ENCODE data around the gene RTP3. TPM values are rescaled to one million over a fixed set of nuclear protein-coding genes. Genes with fewer than 3 reads are reported as not detected.
"Not testable (repeated sequence)": the region's sequence is repeated elsewhere in the genome, so short reads cannot be mapped to it uniquely, and the experiment has no call there.

The RTP3 gene
- total and polyA plus RNA-seq, 12 donors, result not detected

- Histone ChIP-seq H3K9me3 (no peaks in the 10 kb centered on the region), H3K4me3 (no peak overlapping the region), H3K36me3 (peaks cover 0 to 72% (median 4%) of the 10 kb centered on the region in 9 donors), H3K27me3 (no peaks in the 10 kb centered on the region), H3K4me1 (no peaks in the 10 kb centered on the region), H3K27ac (no peak overlapping the region)
- no peak for ATAC-seq
- WGBS, 2 donors, result 89 to 94% methylated on average over 9 of the region's 9 CpGs
- no peak for TF ChIP-seq CTCF (IDR thresholded peaks at IDR 0.05)
- DNase-seq, result no peak
- intact Hi-C loops (cut with DNase I), result no loop called here
Observed at GRCh38 chr3:46521096-46521495, 23.3 kb downstream of the RTP3 start.

- H3K36me3 ChIP-seq, result peaks cover 0 to 71% (median 0%) of the 10 kb centered on the region in 9 donors
- H3K27ac ChIP-seq; DNase-seq; ATAC-seq; H3K4me3 ChIP-seq; H3K4me1 ChIP-seq; H3K9me3 ChIP-seq; intact Hi-C loops (cut with DNase I); H3K27me3 ChIP-seq: not testable (repeated sequence)
- WGBS, 2 donors, result 67 to 84% methylated on average over 4 of the region's 4 CpGs
Observed at GRCh38 chr3:46522201-46522600, 24.4 kb downstream of the RTP3 start.

GRCh38 chr3:46523556-46523955, 25.8 kb downstream of the RTP3 start:
- DNase-seq, result no peak
- Histone ChIP-seq H3K4me3 (no peak overlapping the region), H3K27ac (no peak overlapping the region), H3K9me3 (no peaks in the 10 kb centered on the region), H3K27me3 (no peaks in the 10 kb centered on the region), H3K4me1 (no peaks in the 10 kb centered on the region), H3K36me3 (peaks cover 0 to 67% (median 0%) of the 10 kb centered on the region in 9 donors)
- 89 to 92% methylated on average over 2 of the region's 2 CpGs for WGBS, 2 donors
- intact Hi-C loops (cut with DNase I), result no loop called here
- no peak for TF ChIP-seq CTCF (IDR thresholded peaks at IDR 0.05)
- ATAC-seq, result no peak

- H3K4me3 ChIP-seq, result no peak overlapping the region
- no peak for TF ChIP-seq CTCF (IDR thresholded peaks at IDR 0.05)
- DNase-seq, result no peak
- H3K27ac ChIP-seq, result no peak overlapping the region
- peak in 1 of 8 donors; percentile 24 for ATAC-seq
- 73 to 75% methylated on average over 3 of the region's 3 CpGs for WGBS, 2 donors
- no peaks in the 10 kb centered on the region for H3K4me1 ChIP-seq
- H3K9me3 ChIP-seq, result no peaks in the 10 kb centered on the region
- intact Hi-C loops (cut with DNase I), result no loop called here
- peaks cover 0 to 65% (median 0%) of the 10 kb centered on the region in 9 donors for H3K36me3 ChIP-seq
- H3K27me3 ChIP-seq, result no peaks in the 10 kb centered on the region
Observed at GRCh38 chr3:46524008-46524407, 26.2 kb downstream of the RTP3 start.

- Histone ChIP-seq H3K27me3 (no peaks in the 10 kb centered on the region), H3K27ac (no peak overlapping the region), H3K4me1 (no peaks in the 10 kb centered on the region), H3K9me3 (no peaks in the 10 kb centered on the region), H3K4me3 (no peak overlapping the region), H3K36me3 (peaks cover 0 to 66% (median 0%) of the 10 kb centered on the region in 9 donors)
- intact Hi-C loops (cut with DNase I), result no loop called here
- ATAC-seq (no peak), DNase-seq (no peak)
- TF ChIP-seq CTCF (IDR thresholded peaks at IDR 0.05), result no peak
- WGBS, 2 donors, result 93 to 94% methylated on average over 3 of the region's 3 CpGs
Observed at GRCh38 chr3:46524832-46525231, 27.1 kb downstream of the RTP3 start.

All from heart right ventricle (tissue), 16 donors.